Measurements from ENCODE around the gene CACNG3.
A peak's percentile ranks its signal among the peaks of the same experiment; 100 is the strongest.
"Not testable (repeated sequence)": the region's sequence is repeated elsewhere in the genome, so short reads cannot be mapped to it uniquely, and the experiment has no call there.

CACNG3 gene

DNA sequence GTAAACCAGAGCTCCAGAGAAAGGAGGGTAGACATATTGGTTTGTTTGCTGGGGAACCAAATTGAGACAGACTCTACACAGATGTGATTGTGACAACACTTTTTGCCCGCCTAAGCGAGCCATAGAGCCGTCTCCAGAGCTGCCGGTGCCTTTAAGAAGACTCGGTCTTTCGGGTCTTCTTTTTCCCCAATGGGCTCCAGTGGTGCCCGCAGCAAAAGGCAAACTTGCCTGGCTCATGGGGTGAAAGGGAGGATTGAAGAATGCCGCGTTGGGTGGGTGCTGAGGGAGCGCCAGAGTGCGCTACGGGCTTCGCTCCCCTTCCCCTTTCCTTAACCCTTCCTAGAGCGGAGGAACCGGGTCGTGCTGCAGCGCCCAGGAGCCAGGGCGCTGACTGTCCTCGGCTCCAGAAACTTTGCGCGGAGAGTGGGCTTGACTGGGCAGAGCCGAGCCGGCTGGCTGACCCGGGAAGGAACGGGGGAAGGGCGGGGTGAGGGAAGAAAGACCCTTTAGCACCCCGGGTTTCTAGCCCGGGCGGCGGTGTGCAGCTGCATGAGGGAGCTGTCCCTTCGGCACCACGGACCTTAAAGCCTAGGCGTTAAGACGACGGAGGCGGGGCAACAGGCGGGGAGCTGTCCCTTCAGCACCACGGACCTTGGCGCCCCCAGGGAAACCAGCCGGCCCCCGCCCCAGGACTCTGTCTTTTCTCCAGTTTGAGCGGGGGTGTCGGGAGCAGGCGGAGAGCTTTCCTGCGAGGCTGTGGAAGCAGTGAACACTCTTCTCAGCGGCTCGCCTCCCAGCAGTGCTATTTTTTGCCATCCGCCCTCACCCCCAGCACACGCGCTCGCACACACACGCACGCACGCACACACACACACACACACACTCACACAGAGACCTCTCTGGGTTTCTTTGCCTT lies at the start of gene CACNG3:
CACNG3 (plus strand) TSS at position 880 of the 916 bp plus-strand sequence. CDS start 420 bp downstream, outside the sequence.
- no peak for DNase-seq

DNA sequence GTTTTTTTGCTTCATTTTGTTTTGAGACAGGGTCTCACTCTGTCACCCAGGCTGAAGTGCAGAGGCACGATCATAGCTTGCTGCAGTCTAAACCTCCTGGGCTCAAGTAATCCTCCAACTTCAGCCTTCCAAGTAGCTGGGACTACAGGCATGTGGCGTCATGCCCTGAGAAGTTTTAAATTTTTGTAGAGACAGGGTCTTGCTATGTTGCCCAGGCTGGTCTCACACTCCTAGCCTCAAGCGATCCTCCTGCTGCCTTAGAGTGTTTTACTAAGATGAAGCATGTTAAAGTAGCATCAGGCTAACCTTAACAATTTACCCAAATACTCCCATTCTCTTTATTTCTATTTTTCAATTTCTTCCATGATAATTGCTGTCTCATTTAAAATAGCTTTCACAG lies 49.2 kb upstream of the CACNG3 start:
- DNase-seq = no peak

DNA sequence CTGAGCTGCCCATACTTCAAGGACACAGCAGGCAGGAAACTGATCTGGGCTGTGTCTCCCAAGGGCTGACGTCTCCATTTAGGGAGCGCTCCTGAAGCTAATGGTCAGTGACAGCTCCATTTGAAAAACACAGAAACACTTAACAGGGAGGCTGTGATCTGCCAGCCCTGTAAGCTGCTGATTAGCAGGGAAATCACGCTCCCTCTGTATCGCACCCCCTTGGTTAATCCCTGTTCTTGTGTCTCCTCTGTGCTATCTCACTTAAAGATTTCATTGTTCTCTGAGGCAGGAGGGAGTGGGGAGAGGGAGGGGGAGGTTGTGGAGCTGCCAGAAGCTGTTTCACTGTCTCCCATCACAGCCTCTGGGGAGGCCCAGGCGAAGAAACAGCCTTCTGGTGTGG lies 47.4 kb upstream of the CACNG3 start:
- DNase-seq = no peak

DNA sequence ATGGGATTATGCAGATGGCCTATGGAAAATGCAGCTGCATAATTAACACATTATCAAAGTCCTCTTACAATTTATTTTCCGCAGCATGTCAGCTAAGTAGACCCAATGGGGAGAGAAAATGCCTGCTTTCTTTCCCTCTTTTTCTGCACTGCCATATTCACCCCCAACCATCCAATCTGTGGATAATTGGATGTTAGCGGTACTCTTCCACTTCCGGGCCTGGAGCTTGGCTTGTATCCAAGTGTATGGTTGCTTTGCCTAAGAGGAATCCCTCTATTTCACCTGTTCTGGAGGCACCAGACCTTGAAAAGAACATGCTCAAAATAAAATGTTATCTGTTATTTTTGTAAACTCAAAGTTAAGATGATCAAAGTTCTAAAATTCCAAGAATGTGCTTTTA lies 41.1 kb upstream of the CACNG3 start:
- DNase-seq = no peak

DNA sequence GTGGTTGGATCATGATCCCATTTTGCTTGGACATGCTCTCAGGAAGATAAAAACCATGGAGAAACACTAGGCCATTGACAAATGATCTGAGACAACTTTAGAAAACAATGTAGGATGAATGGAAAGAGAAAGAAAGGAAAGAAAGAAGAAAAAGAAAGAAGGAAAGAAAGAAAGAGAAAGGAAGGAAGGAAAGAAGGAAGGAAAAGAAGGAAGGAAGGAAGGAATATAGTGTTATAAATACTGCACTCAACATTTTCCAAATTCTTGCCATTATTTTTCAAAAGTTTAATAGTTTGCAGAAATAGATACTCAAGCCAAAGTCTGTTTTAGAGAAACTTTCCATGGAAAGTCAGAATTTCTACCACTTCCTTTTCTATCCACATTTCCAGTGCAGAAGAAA lies 39.2 kb upstream of the CACNG3 start:
- DNase-seq = no peak

DNA sequence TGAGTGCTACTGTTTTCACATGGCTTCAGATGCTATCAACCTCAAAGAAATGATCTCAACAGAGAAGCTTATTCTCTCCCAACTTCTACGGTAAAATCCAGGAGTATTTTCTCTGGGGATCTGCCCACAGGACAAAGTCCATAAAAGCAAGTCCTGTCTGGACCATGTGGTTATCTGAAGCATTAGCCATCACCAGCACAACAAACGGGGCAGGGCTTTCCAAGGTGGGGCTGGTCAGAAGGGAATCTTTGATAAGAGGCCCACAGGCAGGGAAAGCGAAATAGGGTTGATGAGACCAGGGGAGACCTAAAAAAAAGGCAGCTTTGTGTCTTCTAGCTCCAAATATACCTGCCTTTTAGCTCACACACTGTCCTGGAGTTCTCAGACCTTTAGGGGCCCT lies 38.7 kb upstream of the CACNG3 start:
- no peak for DNase-seq

GRCh38 chr16:24218299-24218698 lies 37.8 kb upstream of the CACNG3 start:
- no peak for DNase-seq

- no peak for DNase-seq
Observed at GRCh38 chr16:24221219-24221618, 34.9 kb upstream of the CACNG3 start.

- no peak for DNase-seq
Observed at GRCh38 chr16:24228514-24228913, 27.6 kb upstream of the CACNG3 start.

GRCh38 chr16:24232936-24233335 lies 23.2 kb upstream of the CACNG3 start:
- no peak for DNase-seq

- DNase-seq = no peak
Observed at GRCh38 chr16:24234737-24235136, 21.4 kb upstream of the CACNG3 start.

DNA sequence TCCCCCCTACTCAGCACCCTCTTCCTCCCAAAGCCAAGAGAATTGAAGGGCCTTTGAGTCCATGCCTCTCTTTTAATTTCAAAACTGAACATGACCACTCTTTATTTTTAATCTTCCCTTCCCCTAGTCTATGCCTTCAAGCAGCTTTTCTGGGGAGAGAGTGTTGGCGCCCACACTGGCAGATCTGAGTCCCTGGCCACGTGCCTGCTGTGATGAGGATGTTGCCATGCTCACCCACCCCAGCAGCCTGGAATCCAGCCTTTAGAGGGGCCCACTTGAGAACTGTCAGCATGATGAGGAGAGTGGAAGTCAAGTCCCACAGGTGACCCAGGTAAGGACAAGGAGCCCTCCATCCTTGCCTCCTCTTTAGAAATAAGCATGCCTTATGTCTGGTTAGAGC lies 20.3 kb upstream of the CACNG3 start:
- no peak for DNase-seq

- not testable (repeated sequence) for DNase-seq
Observed at GRCh38 chr16:24238846-24239245, 17.3 kb upstream of the CACNG3 start.

- DNase-seq = no peak
Observed at GRCh38 chr16:24246911-24247607, 9.1 kb upstream of the CACNG3 start.

DNA sequence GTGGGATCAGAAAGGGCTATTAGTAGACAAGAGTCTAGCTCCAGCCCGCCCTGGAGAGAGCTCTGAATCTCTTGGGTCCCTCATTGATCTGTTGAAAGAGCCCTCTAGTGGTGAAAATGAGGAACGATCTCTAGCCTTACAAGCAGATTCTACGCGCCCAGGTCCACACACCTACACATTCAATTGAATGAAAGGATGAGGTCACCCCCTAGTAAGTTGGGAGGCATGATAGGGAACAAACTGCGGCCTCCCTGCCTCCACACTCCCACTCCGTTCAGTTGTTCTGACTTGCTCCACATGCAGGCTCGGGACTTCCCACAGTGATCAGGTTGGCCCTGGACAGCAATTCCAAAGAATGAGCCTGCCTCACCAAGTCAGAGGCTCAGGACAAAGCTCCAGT lies 2.9 kb upstream of the CACNG3 start:
- peak; percentile 8 for DNase-seq

DNA sequence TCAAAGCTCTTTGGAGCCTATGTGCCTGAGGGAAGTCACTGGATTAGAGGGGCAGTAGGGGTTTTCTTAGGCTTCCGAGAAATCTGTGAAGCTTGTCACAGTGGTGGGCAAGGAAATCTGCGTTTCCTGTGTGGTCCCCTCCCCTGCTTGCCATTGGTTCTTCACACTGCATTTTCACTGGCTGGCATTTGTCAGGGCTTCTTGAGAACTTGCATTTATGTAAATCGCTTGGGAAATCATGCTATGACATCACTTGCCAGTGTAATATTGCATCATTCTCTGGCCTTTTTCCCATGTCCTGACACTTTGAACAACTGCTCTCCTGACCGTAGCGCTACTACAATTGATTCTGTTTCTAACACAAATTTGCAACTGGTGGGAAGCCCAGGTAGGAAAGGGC lies 1.8 kb downstream of the CACNG3 start:
- no peak for DNase-seq

DNA sequence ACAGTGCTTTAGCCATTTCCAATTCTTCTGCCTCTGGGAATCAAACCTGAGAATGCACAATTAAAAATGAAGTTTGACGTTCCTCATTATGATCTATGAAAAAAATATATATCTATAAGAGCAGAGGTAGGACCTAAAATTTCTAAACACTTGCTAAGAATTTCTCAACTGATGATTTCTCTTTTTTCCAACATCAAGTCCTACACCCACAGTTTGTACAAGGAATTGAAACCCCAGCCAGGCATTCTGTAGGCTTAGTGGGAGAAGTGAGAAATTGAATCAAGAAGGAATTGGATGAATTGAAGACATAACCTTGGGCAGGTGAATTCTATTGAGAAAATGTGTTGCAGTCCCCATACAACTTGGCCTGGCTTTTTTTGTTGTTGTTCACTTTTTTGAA lies 2.7 kb downstream of the CACNG3 start:
- DNase-seq = no peak

DNA sequence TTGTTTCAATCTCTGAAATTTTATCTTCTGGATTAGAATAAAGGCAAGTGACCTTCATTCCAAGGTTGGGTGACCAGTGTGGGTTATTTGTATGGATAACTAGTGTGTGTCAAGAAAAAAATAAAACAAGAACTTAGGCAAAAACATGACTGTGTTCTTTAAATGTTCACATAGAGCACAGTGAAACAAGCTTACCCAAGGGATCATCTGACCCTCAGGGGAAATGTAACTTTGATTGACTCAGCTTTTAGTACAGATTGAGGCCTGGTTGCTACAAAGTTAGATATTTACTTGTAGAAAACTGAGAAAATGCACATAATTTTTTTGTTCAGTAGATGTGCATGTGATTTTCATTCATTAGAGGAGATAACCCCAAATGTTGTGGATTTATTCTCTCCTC lies 6.7 kb downstream of the CACNG3 start:
- no peak for DNase-seq

GRCh38 chr16:24270721-24271442 lies 14.7 kb downstream of the CACNG3 start:
- no peak for DNase-seq

DNA sequence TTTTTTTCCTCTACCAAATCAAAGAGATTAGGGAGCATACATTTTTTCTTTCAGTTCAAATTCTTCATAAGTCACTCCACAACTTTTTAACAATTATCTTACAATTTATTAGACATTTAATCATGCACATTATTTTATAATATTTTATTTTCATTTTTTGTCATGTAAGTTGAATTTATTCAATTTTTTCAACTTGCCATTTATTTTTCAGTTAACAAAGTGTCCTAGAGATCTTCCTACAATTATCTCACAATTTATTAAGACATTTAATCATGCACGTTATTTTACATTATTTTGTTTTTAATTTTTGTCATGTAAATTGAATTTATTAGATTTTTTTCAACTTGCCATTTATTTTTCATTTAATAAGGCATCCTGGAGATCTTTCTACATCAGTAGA lies 16.2 kb downstream of the CACNG3 start:
- DNase-seq = no peak

DNA sequence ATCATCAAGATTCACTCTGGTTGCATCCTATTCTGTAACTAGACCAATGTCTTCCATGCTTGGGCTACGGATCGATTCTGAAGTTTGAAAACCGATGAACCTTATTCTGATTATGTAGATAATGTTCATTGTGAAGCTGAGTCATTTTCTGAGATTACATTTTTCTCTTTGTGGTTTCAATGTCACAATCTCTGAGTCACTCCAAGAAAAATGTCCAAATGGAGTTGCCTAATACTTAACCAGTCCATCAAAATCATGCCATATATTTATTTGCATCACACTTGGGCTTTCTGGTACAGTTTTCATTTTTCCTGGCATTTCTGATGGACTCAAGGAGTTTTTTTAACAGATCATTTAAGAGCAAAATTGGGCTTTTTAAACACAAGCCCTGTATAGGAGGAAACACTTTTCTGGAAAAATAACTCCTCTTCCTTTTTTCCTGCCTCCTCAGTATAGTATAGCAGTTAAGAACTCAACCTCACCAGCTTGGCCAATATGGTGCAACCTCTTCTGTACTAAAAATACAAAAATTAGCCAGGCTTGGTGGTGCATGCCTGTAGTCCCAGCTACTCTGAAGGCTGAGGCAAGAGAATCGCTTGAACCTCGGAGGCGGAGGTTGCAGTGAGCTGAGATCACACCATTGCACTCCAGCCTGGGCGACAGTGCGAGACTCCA lies 17.5 kb downstream of the CACNG3 start:
- DNase-seq = no peak

- no peak for DNase-seq
Observed at GRCh38 chr16:24275413-24275812, 19.3 kb downstream of the CACNG3 start.

GRCh38 chr16:24279982-24280515 lies 23.9 kb downstream of the CACNG3 start:
- DNase-seq = no peak

Data from kidney glomerular epithelial cell (primary cell).